BE2C (cell line): ENCODE measurements around the gene SNN.

Experiments
- DNase-seq: peaks from one replicate; pipeline ENCODE4 v3.0.0-alpha.2; 2020
- H3K27me3 ChIP-seq: fragments of 250-450 bp; sonication (Bioruptor Pico); 2 replicates; pipeline ENCODE4 v1.5.1; 2020; ENCODE audit warnings: mild to moderate bottlenecking
- H3K36me3 ChIP-seq: fragments of 250-450 bp; sonication (Bioruptor Pico); 2 replicates; pipeline ENCODE4 v1.5.1; 2020; ENCODE audit warnings: mild to moderate bottlenecking
- H3K4me1 ChIP-seq: fragments of 250-450 bp; sonication (Bioruptor Pico); 2 replicates; pipeline ENCODE4 v1.5.1; 2020
- H3K4me3 ChIP-seq: 2 replicates; pipeline ENCODE4 v1.5.1; 2011; ENCODE audit warnings: low read depth, low read length
- H3K9me3 ChIP-seq: fragments of 250-450 bp; sonication (Bioruptor Pico); 2 replicates; pipeline ENCODE4 v1.5.1; 2020
- CTCF ChIP-seq: IDR thresholded peaks from 2 replicates; pipeline ENCODE4 v1.5.1; 2012; ENCODE audit warnings: mild to moderate bottlenecking, low read depth, low read length

SNN gene

GRCh38 chr16:11684231-11685025 lies 16.2 kb downstream of the SNN start:
- no peak overlapping the region for H3K4me3 ChIP-seq
- H3K9me3 ChIP-seq = no peaks in the 10 kb centered on the region
- H3K4me1 ChIP-seq = no peaks in the 10 kb centered on the region
- peaks cover 9% of the 10 kb centered on the region for H3K36me3 ChIP-seq
- no peaks in the 10 kb centered on the region for H3K27me3 ChIP-seq
- no peak for DNase-seq
- TF ChIP-seq CTCF = no peak

- no peak for DNase-seq
- Histone ChIP-seq H3K36me3 (peaks cover 9% of the 10 kb centered on the region), H3K27me3 (no peaks in the 10 kb centered on the region), H3K9me3 (no peaks in the 10 kb centered on the region), H3K4me3 (no peak overlapping the region), H3K4me1 (no peaks in the 10 kb centered on the region)
- TF ChIP-seq CTCF = no peak
These were observed 17.8 kb downstream of the SNN start for GRCh38 chr16:11685844-11686618.

GRCh38 chr16:11686713-11687380 lies 18.6 kb downstream of the SNN start:
- DNase-seq = no peak
- TF ChIP-seq CTCF = no peak
- Histone ChIP-seq H3K4me1 (no peaks in the 10 kb centered on the region), H3K4me3 (no peak overlapping the region), H3K9me3 (no peaks in the 10 kb centered on the region), H3K27me3 (no peaks in the 10 kb centered on the region), H3K36me3 (peaks cover 9% of the 10 kb centered on the region)

GRCh38 chr16:11687601-11688519 lies 19.6 kb downstream of the SNN start:
- Histone ChIP-seq H3K36me3 (peaks cover 9% of the 10 kb centered on the region), H3K4me1 (no peaks in the 10 kb centered on the region), H3K4me3 (no peak overlapping the region), H3K27me3 (no peaks in the 10 kb centered on the region), H3K9me3 (no peaks in the 10 kb centered on the region)
- no peak for DNase-seq
- TF ChIP-seq CTCF = no peak

- DNase-seq = no peak
- no peaks in the 10 kb centered on the region for H3K4me1 ChIP-seq
- peaks cover 9% of the 10 kb centered on the region for H3K36me3 ChIP-seq
- no peaks in the 10 kb centered on the region for H3K27me3 ChIP-seq
- H3K9me3 ChIP-seq = no peaks in the 10 kb centered on the region
- no peak for TF ChIP-seq CTCF
- H3K4me3 ChIP-seq = no peak overlapping the region
These were observed 20.2 kb downstream of the SNN start for GRCh38 chr16:11688520-11688886.
